Measurements from ENCODE around the gene MLANA.

The MLANA gene, protein sequence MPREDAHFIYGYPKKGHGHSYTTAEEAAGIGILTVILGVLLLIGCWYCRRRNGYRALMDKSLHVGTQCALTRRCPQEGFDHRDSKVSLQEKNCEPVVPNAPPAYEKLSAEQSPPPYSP

DNA sequence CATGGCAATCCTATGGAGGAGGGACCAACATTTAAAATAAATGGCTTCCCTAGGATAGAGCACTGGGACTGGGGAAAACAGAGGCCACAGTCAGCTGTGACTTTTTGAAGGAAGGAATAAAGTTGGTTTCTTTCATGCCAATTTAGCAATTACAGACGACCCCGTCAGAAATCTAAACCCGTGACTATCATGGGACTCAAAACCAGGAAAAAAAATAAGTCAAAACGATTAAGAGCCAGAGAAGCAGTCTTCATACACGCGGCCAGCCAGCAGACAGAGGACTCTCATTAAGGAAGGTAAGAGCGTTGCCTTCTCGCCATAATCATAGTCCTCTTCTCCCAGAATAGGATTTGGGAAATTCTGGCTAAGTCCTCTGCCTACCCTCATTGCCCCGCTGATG lies at the start of gene MLANA:
Gene MLANA (plus strand): TSS at position 249 of the 400 bp plus-strand sequence. CDS start 1,586 bp downstream, outside the sequence.
- TF ChIP-seq, protein P1, sequence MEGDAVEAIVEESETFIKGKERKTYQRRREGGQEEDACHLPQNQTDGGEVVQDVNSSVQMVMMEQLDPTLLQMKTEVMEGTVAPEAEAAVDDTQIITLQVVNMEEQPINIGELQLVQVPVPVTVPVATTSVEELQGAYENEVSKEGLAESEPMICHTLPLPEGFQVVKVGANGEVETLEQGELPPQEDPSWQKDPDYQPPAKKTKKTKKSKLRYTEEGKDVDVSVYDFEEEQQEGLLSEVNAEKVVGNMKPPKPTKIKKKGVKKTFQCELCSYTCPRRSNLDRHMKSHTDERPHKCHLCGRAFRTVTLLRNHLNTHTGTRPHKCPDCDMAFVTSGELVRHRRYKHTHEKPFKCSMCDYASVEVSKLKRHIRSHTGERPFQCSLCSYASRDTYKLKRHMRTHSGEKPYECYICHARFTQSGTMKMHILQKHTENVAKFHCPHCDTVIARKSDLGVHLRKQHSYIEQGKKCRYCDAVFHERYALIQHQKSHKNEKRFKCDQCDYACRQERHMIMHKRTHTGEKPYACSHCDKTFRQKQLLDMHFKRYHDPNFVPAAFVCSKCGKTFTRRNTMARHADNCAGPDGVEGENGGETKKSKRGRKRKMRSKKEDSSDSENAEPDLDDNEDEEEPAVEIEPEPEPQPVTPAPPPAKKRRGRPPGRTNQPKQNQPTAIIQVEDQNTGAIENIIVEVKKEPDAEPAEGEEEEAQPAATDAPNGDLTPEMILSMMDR (IDR thresholded peaks at IDR 0.05; ENCODE audit: insufficient read depth, low read length, poor library complexity, severe bottlenecking), result no peak
- no peak for DNase-seq (ENCODE audit: extremely low read depth, insufficient read length)
- Histone ChIP-seq H3K4me3 (replicated peaks; ENCODE audit: low read depth, low read length) (no peak within 1 kb of the TSS), H3K36me3 (ENCODE audit: control insufficient read depth, insufficient read depth, low read length) (no peaks in the 10 kb centered on the region), H3K27me3 (replicated peaks; ENCODE audit: control insufficient read depth, insufficient read depth, low read length) (no peaks in the 10 kb centered on the region)

DNA sequence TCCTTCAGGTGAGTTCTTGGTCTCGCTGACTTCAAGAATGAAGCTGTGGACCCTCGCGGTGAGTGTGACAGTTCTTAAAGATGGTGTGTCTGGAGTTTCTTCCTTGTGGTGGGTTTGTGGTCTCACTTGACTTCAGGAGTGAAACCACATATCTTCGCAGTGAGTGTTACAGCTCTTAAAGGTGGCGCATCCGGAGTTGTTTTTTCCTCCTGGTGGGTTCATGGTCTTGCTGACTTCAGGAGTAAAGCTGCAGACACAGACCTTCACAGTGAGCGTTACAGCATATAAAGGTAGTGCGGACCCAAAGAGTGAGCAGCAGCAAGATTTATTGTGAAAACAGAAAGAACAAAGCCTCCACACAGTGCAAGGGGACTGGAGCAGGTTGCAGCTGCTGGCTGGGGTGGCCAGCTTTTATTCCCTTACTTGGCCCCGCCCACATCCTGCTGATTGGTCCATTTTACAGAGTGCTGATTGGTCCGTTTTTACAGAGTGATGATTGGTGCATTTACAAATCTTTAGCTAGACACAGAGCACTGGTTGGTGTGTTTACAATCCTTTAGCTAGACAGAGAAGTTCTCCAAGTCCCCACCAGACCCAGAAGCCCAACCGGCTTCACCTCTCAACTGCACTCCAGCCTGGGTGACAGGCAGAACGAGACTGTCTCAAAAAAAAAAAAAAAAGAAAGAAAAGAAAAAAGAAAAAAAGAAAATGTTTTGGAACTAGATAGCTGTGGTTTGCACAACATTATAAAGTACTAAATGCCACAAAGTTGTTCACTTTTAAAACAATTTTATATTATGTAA lies 48.7 kb upstream of the MLANA start:
- no peaks in the 10 kb centered on the region for H3K36me3 ChIP-seq (ENCODE audit: control insufficient read depth, insufficient read depth, low read length)
- H3K4me3 ChIP-seq (replicated peaks; ENCODE audit: low read depth, low read length), result no peak overlapping the region
- DNase-seq (ENCODE audit: extremely low read depth, insufficient read length), result no peak
- no peaks in the 10 kb centered on the region for H3K27me3 ChIP-seq (replicated peaks; ENCODE audit: control insufficient read depth, insufficient read depth, low read length)
- TF ChIP-seq, protein P1 (IDR thresholded peaks at IDR 0.05; ENCODE audit: insufficient read depth, low read length, poor library complexity, severe bottlenecking), result no peak

DNA sequence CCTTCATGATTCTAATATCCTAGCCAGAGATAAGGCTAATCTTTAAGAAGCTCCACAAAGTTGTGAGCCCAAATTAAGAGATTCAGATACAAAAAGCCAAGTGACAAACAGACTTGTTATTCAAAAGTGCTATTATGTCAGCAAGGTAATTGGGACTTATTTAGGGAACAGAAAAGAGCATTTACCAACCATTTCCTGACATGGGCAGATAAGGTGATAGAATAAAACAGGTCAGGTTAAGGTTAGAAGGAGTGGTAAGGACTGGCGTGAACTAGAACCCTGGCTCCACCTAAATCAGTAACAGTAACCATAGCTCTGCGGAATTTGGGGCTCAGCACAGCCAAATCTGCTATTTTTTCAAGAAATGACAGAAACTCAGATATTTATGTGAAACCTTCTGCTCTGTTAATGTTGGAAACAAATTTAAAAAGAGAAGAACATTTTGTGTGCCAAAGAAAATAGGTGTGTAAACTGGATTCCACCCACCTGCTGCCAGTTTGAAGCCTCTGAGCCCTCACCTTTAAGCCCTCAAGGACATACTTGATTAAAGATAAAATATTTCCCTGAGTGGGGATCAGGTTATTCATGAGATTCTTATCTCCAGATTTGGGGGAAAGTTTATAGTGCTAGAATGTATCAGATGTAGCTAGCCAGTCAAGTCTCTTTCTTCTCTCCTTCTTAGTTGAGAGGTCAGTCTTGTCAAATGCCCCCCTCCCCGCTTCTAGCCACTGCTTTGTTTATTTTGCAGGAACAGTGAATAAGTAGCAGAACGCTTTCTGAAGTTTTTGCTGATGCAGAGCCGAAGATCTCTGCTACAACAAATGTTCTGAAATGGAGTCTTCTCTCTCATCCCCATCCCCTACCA lies 47.5 kb upstream of the MLANA start:
- Histone ChIP-seq H3K4me3 (replicated peaks; ENCODE audit: low read depth, low read length) (no peak overlapping the region), H3K36me3 (ENCODE audit: control insufficient read depth, insufficient read depth, low read length) (no peaks in the 10 kb centered on the region), H3K27me3 (replicated peaks; ENCODE audit: control insufficient read depth, insufficient read depth, low read length) (no peaks in the 10 kb centered on the region)
- no peak for DNase-seq (ENCODE audit: extremely low read depth, insufficient read length)
- TF ChIP-seq, protein P1 (IDR thresholded peaks at IDR 0.05; ENCODE audit: insufficient read depth, low read length, poor library complexity, severe bottlenecking), result no peak

DNA sequence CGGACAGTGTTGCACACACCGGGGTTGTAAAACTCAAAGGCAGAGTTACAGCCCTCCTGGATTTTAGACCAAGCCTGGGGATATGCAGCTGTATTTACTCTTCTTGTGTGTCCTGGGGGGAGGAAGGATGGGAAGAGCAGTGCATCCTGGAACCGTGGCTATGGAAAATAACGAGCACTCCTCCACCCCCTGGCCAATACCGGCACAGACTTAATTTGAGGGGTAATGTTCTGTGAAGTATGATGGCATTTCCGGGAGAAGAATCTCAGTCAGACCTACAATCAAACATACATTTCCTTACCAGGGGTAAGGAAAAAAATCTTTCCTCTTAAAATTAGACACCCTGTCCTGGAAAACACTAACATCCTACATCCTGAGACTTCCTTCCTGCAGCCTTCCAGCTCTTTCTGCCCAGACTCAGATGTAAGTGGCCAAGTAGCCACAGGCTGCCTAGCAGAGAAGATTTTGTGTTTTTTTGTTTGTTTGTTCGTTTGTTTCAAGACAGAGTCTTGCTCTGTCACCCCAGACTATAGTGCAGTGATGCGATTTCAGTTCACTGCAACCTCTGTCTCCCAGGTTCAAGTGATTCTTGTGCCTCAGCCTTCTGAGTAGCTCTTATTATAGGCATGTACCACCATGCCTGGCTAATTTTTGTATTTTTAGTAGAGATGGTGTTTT lies 46.8 kb upstream of the MLANA start:
- Histone ChIP-seq H3K36me3 (ENCODE audit: control insufficient read depth, insufficient read depth, low read length) (no peaks in the 10 kb centered on the region), H3K27me3 (replicated peaks; ENCODE audit: control insufficient read depth, insufficient read depth, low read length) (no peaks in the 10 kb centered on the region), H3K4me3 (replicated peaks; ENCODE audit: low read depth, low read length) (no peak overlapping the region)
- TF ChIP-seq, protein P1 (IDR thresholded peaks at IDR 0.05; ENCODE audit: insufficient read depth, low read length, poor library complexity, severe bottlenecking), result no peak
- no peak for DNase-seq (ENCODE audit: extremely low read depth, insufficient read length)

DNA sequence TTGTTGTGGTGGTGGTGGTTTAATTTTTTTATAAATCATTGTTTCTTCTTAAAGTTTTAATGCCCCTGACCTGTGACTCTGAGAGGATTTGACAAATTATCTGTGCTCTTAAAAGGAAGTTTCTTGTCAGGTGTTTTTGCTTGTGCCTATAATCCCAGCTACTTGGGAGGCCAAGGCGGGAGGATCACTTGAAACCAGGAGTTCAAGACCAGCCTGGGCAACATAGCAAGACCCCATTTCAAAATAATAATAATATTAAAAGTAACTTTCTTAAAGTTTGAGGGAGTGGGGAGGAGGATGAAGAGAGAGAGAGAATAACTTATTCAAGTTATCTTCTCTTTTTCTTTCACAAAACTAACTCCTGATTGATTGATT lies 45.5 kb upstream of the MLANA start:
- TF ChIP-seq, protein P1 (IDR thresholded peaks at IDR 0.05; ENCODE audit: insufficient read depth, low read length, poor library complexity, severe bottlenecking), result no peak
- Histone ChIP-seq H3K4me3 (replicated peaks; ENCODE audit: low read depth, low read length) (no peak overlapping the region), H3K27me3 (replicated peaks; ENCODE audit: control insufficient read depth, insufficient read depth, low read length) (no peaks in the 10 kb centered on the region), H3K36me3 (ENCODE audit: control insufficient read depth, insufficient read depth, low read length) (no peaks in the 10 kb centered on the region)
- DNase-seq (ENCODE audit: extremely low read depth, insufficient read length), result no peak

Measured in GM06990 (cell line).